HG03460 (cell line): ENCODE results near the gene METTL15.
"Not testable (repeated sequence)": the region's sequence is repeated elsewhere in the genome, so short reads cannot be mapped to it uniquely, and the experiment has no call there.

ENCODE experiments used
- ATAC-seq: cut with Tn5 transposase; IDR thresholded peaks from one replicate; pipeline ENCODE4 v1.9.1; 2021; ENCODE audit not compliant: unreplicated experiment

The METTL15 gene

GRCh38 chr11:28107750-28108618, at the start of gene METTL15, which contains the start of gene KIF18A:
METTL15 (plus strand) TSS chr11:28108388; CDS start chr11:28113335, 4,947 bp downstream.
KIF18A (minus strand) TSS chr11:28108156; CDS start chr11:28097947, 10,209 bp downstream.
- peak; percentile 93 for ATAC-seq

- no peak for ATAC-seq
Observed at GRCh38 chr11:28071305-28071704, 36.9 kb upstream of the METTL15 start.

- ATAC-seq: no peak
Observed at GRCh38 chr11:28072321-28072720, 35.9 kb upstream of the METTL15 start.

GRCh38 chr11:28077521-28077920, 30.7 kb upstream of the METTL15 start:
- ATAC-seq: no peak

GRCh38 chr11:28083118-28083517, 25.1 kb upstream of the METTL15 start:
- no peak for ATAC-seq

- ATAC-seq: no peak
Observed at GRCh38 chr11:28086569-28086968, 21.6 kb upstream of the METTL15 start.

GRCh38 chr11:28087192-28087591, 21.0 kb upstream of the METTL15 start:
- ATAC-seq: not testable (repeated sequence)

- not testable (repeated sequence) for ATAC-seq
Observed at GRCh38 chr11:28087693-28088092, 20.5 kb upstream of the METTL15 start.

GRCh38 chr11:28089378-28089777, 18.8 kb upstream of the METTL15 start:
- no peak for ATAC-seq

- no peak for ATAC-seq
Observed at GRCh38 chr11:28090052-28090749, 18.0 kb upstream of the METTL15 start.

GRCh38 chr11:28092786-28093185, 15.4 kb upstream of the METTL15 start:
- ATAC-seq: no peak

GRCh38 chr11:28098257-28098656, 9.9 kb upstream of the METTL15 start:
- no peak for ATAC-seq

- ATAC-seq: no peak
Observed at GRCh38 chr11:28099715-28100114, 8.5 kb upstream of the METTL15 start.

- no peak for ATAC-seq
Observed at GRCh38 chr11:28100665-28101064, 7.5 kb upstream of the METTL15 start.

- not testable (repeated sequence) for ATAC-seq
Observed at GRCh38 chr11:28102300-28102699, 5.9 kb upstream of the METTL15 start.

- no peak for ATAC-seq
Observed at GRCh38 chr11:28104425-28104824, 3.8 kb upstream of the METTL15 start.

- no peak for ATAC-seq
Observed at GRCh38 chr11:28104984-28105383, 3.2 kb upstream of the METTL15 start.

- no peak for ATAC-seq
Observed at GRCh38 chr11:28105869-28106268, 2.3 kb upstream of the METTL15 start.

GRCh38 chr11:28106353-28107043, 1.7 kb upstream of the METTL15 start:
- no peak for ATAC-seq

- no peak for ATAC-seq
Observed at GRCh38 chr11:28107191-28107749, 918 bp upstream of the METTL15 start.

GRCh38 chr11:28108958-28109357, 770 bp downstream of the METTL15 start:
- no peak for ATAC-seq
